22Rv1 (cell line): ENCODE results near the gene RBM34.

ENCODE experiments used
- CTCF ChIP-seq: fragments of 450-650 bp; IDR thresholded peaks from 2 replicates; pipeline ENCODE4 v1.5.1; 2017; ENCODE audit warnings: mild to moderate bottlenecking
- ZFX ChIP-seq: fragments of 450-650 bp; IDR thresholded peaks from 2 replicates; pipeline ENCODE4 v1.6.1; 2017; ENCODE audit warnings: antibody characterized with exemption, borderline replicate concordance

DNA sequence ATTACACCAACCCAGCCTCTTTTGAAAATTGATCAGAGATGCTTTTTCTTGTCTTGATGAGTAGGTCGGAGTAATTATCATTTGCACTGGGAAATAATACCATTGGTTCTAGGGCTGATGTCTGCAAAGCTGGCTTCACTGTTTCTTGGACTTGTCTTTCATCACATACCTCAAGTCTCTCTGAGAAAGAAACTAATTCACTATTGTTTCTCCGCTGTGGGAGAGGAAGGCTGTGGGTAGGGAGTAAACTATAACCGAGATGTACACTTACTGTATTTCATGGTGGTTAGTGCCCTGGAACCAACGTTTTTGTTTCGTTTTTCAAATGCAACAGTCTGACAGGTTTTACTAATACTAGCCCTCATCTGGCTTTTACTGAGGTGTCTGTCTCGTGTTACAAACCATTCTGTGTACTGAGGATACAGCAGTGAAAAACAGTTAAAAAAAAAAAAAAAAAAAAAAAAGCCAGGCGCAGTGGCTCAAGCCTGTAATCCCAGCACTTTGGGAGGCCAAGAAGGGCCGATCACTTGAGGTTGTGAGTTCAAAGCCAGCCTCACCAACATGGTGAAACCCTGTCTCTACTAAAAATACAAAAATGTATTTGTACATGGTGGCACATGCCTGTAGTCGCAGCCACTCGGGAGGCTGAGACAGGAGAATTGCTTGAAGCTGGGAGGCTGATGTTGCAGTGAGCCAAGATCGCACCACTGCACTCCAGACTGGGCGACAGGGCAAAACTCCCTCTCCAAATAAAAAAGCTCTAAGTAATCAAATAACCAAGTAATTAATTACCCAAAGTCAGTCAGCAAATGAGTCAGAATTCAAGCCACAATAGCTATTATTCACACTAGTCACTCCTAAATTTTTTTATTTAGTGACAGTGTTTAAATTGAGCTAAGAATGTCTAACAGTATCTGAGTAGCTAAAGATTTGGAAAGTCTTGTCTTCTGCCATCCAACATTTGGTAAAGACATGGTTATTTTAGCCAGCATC, 55.7 kb downstream of the RBM34 start:
- TF ChIP-seq CTCF (no peak), ZFX (no peak)
